ENCODE results near the gene UPB1. TPM values are rescaled to one million over a fixed set of nuclear protein-coding genes. Genes with fewer than 3 reads are reported as not detected.

Gene UPB1
- total and polyA plus RNA-seq, 10 of the 15 experiments (the other 5 are each of a cell fraction or from before 2014, with no cell fraction given): 0.89 to 20.5 (median 3.1) TPM

DNA sequence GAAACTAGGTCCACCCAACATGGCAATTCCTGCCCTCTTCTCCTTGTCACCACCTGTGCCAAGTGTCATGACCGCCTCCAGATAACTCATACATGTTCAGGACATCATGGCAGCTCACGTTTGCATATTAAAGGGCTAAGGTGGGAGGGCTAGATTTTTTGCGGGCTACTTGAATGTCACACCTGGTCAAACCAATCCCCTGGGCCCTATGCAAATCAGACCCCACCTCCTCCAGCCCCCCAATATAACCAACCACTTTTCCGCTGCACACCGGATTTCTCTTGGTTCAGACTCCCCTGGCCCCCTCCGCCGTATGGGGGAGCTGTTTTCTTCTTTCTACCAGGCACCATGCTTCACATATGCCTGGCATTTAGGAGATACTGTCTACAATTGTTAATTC, 12.6 kb downstream of the UPB1 start (continued):
- TF ChIP-seq, protein P1, sequence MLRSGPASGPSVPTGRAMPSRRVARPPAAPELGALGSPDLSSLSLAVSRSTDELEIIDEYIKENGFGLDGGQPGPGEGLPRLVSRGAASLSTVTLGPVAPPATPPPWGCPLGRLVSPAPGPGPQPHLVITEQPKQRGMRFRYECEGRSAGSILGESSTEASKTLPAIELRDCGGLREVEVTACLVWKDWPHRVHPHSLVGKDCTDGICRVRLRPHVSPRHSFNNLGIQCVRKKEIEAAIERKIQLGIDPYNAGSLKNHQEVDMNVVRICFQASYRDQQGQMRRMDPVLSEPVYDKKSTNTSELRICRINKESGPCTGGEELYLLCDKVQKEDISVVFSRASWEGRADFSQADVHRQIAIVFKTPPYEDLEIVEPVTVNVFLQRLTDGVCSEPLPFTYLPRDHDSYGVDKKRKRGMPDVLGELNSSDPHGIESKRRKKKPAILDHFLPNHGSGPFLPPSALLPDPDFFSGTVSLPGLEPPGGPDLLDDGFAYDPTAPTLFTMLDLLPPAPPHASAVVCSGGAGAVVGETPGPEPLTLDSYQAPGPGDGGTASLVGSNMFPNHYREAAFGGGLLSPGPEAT (IDR thresholded peaks at IDR 0.05; ENCODE audit: low read depth): no peak
- TF ChIP-seq YY1 (IDR thresholded peaks at IDR 0.05; ENCODE audit: low read depth, low read length) (0 out of 2 replicates have a peak, but pooled peaks have one; percentile 42), CREB1 (IDR thresholded peaks at IDR 0.05; ENCODE audit: low read depth) (no peak), STAT3 (IDR thresholded peaks at IDR 0.05; ENCODE audit: low read depth, low read length) (no peak), MTA2 (IDR thresholded peaks at IDR 0.05; ENCODE audit: low read depth) (no peak), KAT2A (conservative IDR thresholded peaks at IDR 0.05; ENCODE audit: control insufficient read depth, low read depth, low read length) (no peak), ZNF217 (IDR thresholded peaks at IDR 0.05) (no peak), RAD21 (IDR thresholded peaks at IDR 0.05; ENCODE audit: insufficient read depth, low read depth, low read length) (peak; percentile 41; the same call in 1 of the 2 replicates), KDM1A (IDR thresholded peaks at IDR 0.05; ENCODE audit: borderline replicate concordance) (no peak), RBBP5 (conservative IDR thresholded peaks at IDR 0.05) (no peak), IRF4 (IDR thresholded peaks at IDR 0.05; ENCODE audit: low read depth, low read length) (no peak), TCF12 (IDR thresholded peaks at IDR 0.05; ENCODE audit: low read depth, low read length) (no peak), TAF1 (IDR thresholded peaks at IDR 0.05; ENCODE audit: borderline replicate concordance, low read depth, low read length) (no peak), MXI1 (IDR thresholded peaks at IDR 0.05; ENCODE audit: low read depth, low read length) (no peak), NFYB (IDR thresholded peaks at IDR 0.05; ENCODE audit: insufficient read depth, low read depth, low read length) (0 out of 2 replicates have a peak, but pooled peaks have one; percentile 29)
- TF ChIP-seq, protein P2, sequence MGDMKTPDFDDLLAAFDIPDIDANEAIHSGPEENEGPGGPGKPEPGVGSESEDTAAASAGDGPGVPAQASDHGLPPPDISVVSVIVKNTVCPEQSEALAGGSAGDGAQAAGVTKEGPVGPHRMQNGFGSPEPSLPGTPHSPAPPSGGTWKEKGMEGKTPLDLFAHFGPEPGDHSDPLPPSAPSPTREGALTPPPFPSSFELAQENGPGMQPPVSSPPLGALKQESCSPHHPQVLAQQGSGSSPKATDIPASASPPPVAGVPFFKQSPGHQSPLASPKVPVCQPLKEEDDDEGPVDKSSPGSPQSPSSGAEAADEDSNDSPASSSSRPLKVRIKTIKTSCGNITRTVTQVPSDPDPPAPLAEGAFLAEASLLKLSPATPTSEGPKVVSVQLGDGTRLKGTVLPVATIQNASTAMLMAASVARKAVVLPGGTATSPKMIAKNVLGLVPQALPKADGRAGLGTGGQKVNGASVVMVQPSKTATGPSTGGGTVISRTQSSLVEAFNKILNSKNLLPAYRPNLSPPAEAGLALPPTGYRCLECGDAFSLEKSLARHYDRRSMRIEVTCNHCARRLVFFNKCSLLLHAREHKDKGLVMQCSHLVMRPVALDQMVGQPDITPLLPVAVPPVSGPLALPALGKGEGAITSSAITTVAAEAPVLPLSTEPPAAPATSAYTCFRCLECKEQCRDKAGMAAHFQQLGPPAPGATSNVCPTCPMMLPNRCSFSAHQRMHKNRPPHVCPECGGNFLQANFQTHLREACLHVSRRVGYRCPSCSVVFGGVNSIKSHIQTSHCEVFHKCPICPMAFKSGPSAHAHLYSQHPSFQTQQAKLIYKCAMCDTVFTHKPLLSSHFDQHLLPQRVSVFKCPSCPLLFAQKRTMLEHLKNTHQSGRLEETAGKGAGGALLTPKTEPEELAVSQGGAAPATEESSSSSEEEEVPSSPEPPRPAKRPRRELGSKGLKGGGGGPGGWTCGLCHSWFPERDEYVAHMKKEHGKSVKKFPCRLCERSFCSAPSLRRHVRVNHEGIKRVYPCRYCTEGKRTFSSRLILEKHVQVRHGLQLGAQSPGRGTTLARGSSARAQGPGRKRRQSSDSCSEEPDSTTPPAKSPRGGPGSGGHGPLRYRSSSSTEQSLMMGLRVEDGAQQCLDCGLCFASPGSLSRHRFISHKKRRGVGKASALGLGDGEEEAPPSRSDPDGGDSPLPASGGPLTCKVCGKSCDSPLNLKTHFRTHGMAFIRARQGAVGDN (IDR thresholded peaks at IDR 0.05): peak; percentile 32; the same call in 1 of the 2 replicates
- TF ChIP-seq, protein P3, sequence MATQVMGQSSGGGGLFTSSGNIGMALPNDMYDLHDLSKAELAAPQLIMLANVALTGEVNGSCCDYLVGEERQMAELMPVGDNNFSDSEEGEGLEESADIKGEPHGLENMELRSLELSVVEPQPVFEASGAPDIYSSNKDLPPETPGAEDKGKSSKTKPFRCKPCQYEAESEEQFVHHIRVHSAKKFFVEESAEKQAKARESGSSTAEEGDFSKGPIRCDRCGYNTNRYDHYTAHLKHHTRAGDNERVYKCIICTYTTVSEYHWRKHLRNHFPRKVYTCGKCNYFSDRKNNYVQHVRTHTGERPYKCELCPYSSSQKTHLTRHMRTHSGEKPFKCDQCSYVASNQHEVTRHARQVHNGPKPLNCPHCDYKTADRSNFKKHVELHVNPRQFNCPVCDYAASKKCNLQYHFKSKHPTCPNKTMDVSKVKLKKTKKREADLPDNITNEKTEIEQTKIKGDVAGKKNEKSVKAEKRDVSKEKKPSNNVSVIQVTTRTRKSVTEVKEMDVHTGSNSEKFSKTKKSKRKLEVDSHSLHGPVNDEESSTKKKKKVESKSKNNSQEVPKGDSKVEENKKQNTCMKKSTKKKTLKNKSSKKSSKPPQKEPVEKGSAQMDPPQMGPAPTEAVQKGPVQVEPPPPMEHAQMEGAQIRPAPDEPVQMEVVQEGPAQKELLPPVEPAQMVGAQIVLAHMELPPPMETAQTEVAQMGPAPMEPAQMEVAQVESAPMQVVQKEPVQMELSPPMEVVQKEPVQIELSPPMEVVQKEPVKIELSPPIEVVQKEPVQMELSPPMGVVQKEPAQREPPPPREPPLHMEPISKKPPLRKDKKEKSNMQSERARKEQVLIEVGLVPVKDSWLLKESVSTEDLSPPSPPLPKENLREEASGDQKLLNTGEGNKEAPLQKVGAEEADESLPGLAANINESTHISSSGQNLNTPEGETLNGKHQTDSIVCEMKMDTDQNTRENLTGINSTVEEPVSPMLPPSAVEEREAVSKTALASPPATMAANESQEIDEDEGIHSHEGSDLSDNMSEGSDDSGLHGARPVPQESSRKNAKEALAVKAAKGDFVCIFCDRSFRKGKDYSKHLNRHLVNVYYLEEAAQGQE (IDR thresholded peaks at IDR 0.05; ENCODE audit: low read depth, low read length): no peak
- TF ChIP-seq, protein P4, sequence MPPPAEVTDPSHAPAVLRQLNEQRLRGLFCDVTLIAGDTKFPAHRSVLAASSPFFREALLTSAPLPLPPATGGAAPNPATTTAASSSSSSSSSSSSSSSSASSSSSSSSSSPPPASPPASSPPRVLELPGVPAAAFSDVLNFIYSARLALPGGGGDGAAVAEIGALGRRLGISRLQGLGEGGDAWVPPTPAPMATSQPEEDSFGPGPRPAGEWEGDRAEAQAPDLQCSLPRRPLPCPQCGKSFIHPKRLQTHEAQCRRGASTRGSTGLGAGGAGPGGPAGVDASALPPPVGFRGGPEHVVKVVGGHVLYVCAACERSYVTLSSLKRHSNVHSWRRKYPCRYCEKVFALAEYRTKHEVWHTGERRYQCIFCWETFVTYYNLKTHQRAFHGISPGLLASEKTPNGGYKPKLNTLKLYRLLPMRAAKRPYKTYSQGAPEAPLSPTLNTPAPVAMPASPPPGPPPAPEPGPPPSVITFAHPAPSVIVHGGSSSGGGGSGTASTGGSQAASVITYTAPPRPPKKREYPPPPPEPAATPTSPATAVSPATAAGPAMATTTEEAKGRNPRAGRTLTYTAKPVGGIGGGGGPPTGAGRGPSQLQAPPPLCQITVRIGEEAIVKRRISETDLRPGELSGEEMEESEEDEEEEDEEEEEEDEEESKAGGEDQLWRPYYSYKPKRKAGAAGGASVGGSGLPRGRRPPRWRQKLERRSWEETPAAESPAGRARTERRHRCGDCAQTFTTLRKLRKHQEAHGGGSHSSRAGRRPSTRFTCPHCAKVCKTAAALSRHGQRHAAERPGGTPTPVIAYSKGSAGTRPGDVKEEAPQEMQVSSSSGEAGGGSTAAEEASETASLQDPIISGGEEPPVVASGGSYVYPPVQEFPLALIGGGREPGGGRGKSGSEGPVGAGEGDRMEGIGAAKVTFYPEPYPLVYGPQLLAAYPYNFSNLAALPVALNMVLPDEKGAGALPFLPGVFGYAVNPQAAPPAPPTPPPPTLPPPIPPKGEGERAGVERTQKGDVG (CRISPR knock-in tag; IDR thresholded peaks at IDR 0.05): no peak
- TF ChIP-seq, protein P5, sequence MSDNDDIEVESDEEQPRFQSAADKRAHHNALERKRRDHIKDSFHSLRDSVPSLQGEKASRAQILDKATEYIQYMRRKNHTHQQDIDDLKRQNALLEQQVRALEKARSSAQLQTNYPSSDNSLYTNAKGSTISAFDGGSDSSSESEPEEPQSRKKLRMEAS (IDR thresholded peaks at IDR 0.05; ENCODE audit: low read depth, low read length): 0 out of 2 replicates have a peak, but pooled peaks have one; percentile 35

Data from GM12878 (cell line).